Ishikawa (cell line): Measurements from ENCODE around the gene FGF4.

ENCODE experiments used
- CEBPB ChIP-seq: IDR thresholded peaks from 2 replicates; pipeline ENCODE4 v1.6.1; 2012
- CREB1 ChIP-seq: IDR thresholded peaks from 2 replicates; pipeline ENCODE4 v1.6.1; 2012; ENCODE audit warnings: low read depth
- EGR1 ChIP-seq: IDR thresholded peaks from 2 replicates; pipeline ENCODE4 v1.6.1; 2012
- EP300 ChIP-seq: IDR thresholded peaks from 2 replicates; pipeline ENCODE4 v1.6.1; 2012; ENCODE audit warnings: borderline replicate concordance
- FOXM1 ChIP-seq: IDR thresholded peaks from 2 replicates; pipeline ENCODE4 v1.6.1; 2012; ENCODE audit warnings: low read depth, borderline replicate concordance
- MAX ChIP-seq: IDR thresholded peaks from 2 replicates; pipeline ENCODE4 v1.6.1; 2012
- NFIC ChIP-seq: IDR thresholded peaks from 2 replicates; pipeline ENCODE4 v1.6.1; 2012
- RAD21 ChIP-seq: IDR thresholded peaks from 2 replicates; pipeline ENCODE4 v1.6.1; 2012; ENCODE audit warnings: low read depth
- REST ChIP-seq: IDR thresholded peaks from 2 replicates; pipeline ENCODE4 v1.6.1; 2012; ENCODE audit warnings: low read depth, mild to moderate bottlenecking
- TAF1 ChIP-seq: IDR thresholded peaks from 2 replicates; pipeline ENCODE4 v1.6.1; 2012; ENCODE audit warnings: low read depth, mild to moderate bottlenecking
- TCF12 ChIP-seq: IDR thresholded peaks from 2 replicates; pipeline ENCODE4 v1.6.1; 2012; ENCODE audit warnings: low read depth
- TEAD4 ChIP-seq: IDR thresholded peaks from 2 replicates; pipeline ENCODE4 v1.6.1; 2012
- USF1 ChIP-seq: IDR thresholded peaks from 2 replicates; pipeline ENCODE4 v1.6.1; 2012
- YY1 ChIP-seq: IDR thresholded peaks from 2 replicates; pipeline ENCODE4 v1.6.1; 2012; ENCODE audit warnings: low read depth
- ZBTB7A ChIP-seq: IDR thresholded peaks from 2 replicates; pipeline ENCODE4 v1.6.1; 2012; ENCODE audit warnings: low read depth

Gene FGF4

DNA sequence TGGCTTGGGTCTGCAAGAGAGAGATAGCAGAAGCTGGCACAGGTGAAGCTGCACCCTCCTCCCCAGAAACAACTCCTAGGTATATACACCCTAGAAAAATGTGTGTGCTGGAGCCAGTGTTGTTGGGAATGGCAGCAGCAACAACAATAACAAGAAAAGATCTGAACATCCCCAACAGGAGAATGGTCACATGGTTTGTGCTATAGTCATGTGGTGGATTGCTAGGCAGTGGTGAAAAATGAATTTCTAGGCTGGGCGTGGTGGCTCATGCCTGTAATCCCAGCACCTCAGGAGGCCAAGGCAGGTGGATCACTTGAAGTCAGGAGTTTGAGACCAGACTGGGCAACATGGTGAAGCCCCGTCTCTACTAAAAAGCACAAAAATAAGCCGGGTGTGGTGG is 40.3 kb downstream of the FGF4 start:
- TF ChIP-seq EP300 (no peak), TEAD4 (no peak), CREB1 (no peak), REST (no peak), FOXM1 (no peak)

- TF ChIP-seq YY1 (no peak), CREB1 (no peak), TEAD4 (no peak), RAD21 (no peak), NFIC (no peak), EP300 (no peak), REST (no peak), MAX (no peak), CEBPB (no peak), TCF12 (no peak), USF1 (no peak), FOXM1 (no peak), ZBTB7A (no peak), EGR1 (no peak), TAF1 (no peak)
Observed at GRCh38 chr11:69734367-69734766, 40.8 kb downstream of the FGF4 start.

GRCh38 chr11:69732910-69733309 is 42.2 kb downstream of the FGF4 start:
- TF ChIP-seq MAX (no peak), EGR1 (no peak), TAF1 (no peak), RAD21 (no peak), FOXM1 (no peak)

DNA sequence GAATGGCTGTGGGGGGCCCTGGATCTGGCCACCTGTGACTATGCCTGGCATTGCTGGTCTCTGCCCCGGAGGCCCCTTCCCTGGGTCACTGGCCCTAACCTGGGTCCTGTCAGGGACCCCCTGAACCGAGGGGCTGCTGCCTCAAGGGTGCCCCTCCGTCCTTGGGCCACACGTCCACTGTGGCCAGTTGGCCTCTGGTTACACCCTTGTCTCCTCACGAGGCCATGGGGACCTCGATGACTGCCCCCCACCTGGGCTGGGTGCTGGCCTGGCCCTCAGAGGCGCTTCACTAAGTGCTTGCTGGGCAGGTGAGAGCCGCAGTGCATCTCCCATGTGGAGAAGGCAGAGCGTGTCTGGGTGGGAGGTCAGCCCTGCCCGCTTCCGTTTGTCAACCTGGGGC is 44.0 kb downstream of the FGF4 start:
- TF ChIP-seq TCF12 (no peak), NFIC (no peak), USF1 (no peak), TAF1 (no peak), REST (no peak), YY1 (no peak), TEAD4 (no peak), CREB1 (no peak), MAX (no peak), RAD21 (no peak)

DNA sequence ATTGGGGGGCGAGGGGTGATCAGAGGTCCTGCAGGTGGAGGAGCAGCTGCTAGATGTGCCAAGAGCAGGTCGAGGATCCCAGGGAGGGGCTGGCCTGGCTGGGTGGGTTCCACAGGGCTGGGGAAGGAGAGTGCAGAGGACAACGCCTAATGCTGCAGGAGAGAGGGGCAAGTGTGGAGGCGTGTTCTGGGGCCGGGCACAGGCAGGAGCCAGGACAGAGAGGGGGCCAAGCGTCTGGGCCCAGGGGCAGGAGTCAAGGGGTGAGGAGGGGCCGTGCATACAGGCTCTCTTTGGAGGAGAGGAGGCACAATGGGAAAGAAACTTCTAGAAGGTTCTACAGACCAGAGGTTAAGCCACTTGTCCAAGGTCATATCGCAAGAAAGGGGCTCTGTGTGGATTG is 44.6 kb downstream of the FGF4 start:
- no peak for TF ChIP-seq EP300
- TF ChIP-seq CREB1: no peak
- no peak for TF ChIP-seq TEAD4
- no peak for TF ChIP-seq REST
- no peak for TF ChIP-seq FOXM1
- no peak for TF ChIP-seq RAD21
- no peak for TF ChIP-seq MAX
- TF ChIP-seq ZBTB7A: no peak
- no peak for TF ChIP-seq TAF1
- TF ChIP-seq CEBPB: no peak
- no peak for TF ChIP-seq YY1
- TF ChIP-seq USF1: no peak
- no peak for TF ChIP-seq NFIC
- TF ChIP-seq TCF12: no peak
- TF ChIP-seq EGR1: no peak
